A673 (cell line): Measurements from ENCODE around the gene PLCL1. TPM values are rescaled to one million over a fixed set of nuclear protein-coding genes. Genes with fewer than 3 reads are reported as not detected.

Experiments used
- BruUV-seq: library from RNA; stranded (reverse); fragments of 400-500 nt; replicated peaks from 2 replicates; lab custom pipeline; 2021; lab: Mats Ljungman, UMichigan
- CTCF ChIA-PET: fragments of 300-600 bp; sonication (Branson Sonifier 250); formaldehyde crosslinking; loops from one replicate; lab custom pipeline; 2022; ENCODE audit warnings: antibody characterized with exemption; lab: Charles Lee
- POLR2A ChIA-PET: fragments of 300-600 bp; sonication (Branson Sonifier 250); formaldehyde crosslinking; loops from one replicate; lab custom pipeline; 2022; ENCODE audit warnings: antibody characterized with exemption; ENCODE audit not compliant: low non-redundant PET; lab: Charles Lee
- DNase-seq: peaks from one replicate; pipeline ENCODE4 v3.0.0-alpha.2; 2015; ENCODE audit warnings: low spot score
- H3K27ac ChIP-seq: fragments of 200-600 bp; sonication (generic); 2 replicates; pipeline ENCODE4 v1.5.1; 2016; ENCODE audit warnings: mixed run types, low read depth, mild to moderate bottlenecking, mixed read lengths, antibody characterized with exemption, low read length; ENCODE audit not compliant: poor library complexity, severe bottlenecking
- H3K27me3 ChIP-seq: fragments of 200-600 bp; sonication (generic); replicated peaks from 2 replicates; pipeline ENCODE4 v1.6.1; 2017; ENCODE audit warnings: mixed run types, low read depth, mild to moderate bottlenecking, mixed read lengths, antibody characterized with exemption, low read length; ENCODE audit not compliant: insufficient read depth, poor library complexity
- H3K36me3 ChIP-seq: fragments of 200-600 bp; sonication (generic); 2 replicates; pipeline ENCODE4 v1.6.1; 2016; ENCODE audit warnings: mixed run types, mild to moderate bottlenecking, mixed read lengths, antibody characterized with exemption, low read length; ENCODE audit not compliant: insufficient read depth, poor library complexity, severe bottlenecking
- H3K4me1 ChIP-seq: fragments of 200-600 bp; sonication (generic); 2 replicates; pipeline ENCODE4 v1.6.1; 2017; ENCODE audit warnings: mixed run types, mild to moderate bottlenecking, mixed read lengths, antibody characterized with exemption, low read length; ENCODE audit not compliant: insufficient read depth, poor library complexity, severe bottlenecking
- H3K4me3 ChIP-seq: fragments of 200-600 bp; sonication (generic); 2 replicates; pipeline ENCODE4 v1.5.1; 2016; ENCODE audit warnings: low read depth, mixed run types, mild to moderate bottlenecking, mixed read lengths, low read length; ENCODE audit not compliant: poor library complexity, severe bottlenecking
- H3K9me3 ChIP-seq: fragments of 200-600 bp; sonication (generic); 2 replicates; pipeline ENCODE4 v1.6.1; 2016; ENCODE audit warnings: mixed run types, low read depth, mild to moderate bottlenecking, mixed read lengths, antibody characterized with exemption, low read length; ENCODE audit not compliant: poor library complexity, severe bottlenecking
- EZH2 ChIP-seq: fragments of 200-600 bp; sonication (generic); IDR thresholded peaks from 2 replicates; pipeline ENCODE4 v1.6.1; 2017; ENCODE audit warnings: borderline replicate concordance, low read depth, mild to moderate bottlenecking, mixed read lengths, antibody characterized with exemption, low read length; ENCODE audit not compliant: poor library complexity, severe bottlenecking
- intact Hi-C: fragments of 100-400 bp; cut with micrococcal nuclease; formaldehyde crosslinking; loops from one replicate; pipeline ENCODE4 v1.10.0; 2022; ENCODE audit not compliant: unreplicated experiment
- total RNA-seq: library from RNA; stranded (reverse); gene quantifications from 2 replicates; pipeline ENCODE4 v1.2.3, GENCODE V29; 2021
- TF ChIP-seq, protein P1 (sequence below): fragments of 300-800, 200-600 bp; sonication (generic); conservative IDR thresholded peaks from 2 replicates; pipeline ENCODE4 v1.5.1; 2017; ENCODE audit warnings: low read depth, mild to moderate bottlenecking, antibody characterized with exemption, low read length, moderate library complexity, mixed read lengths

PLCL1 gene
- total RNA-seq, 1 experiment from 2014 or later, result not detected

DNA sequence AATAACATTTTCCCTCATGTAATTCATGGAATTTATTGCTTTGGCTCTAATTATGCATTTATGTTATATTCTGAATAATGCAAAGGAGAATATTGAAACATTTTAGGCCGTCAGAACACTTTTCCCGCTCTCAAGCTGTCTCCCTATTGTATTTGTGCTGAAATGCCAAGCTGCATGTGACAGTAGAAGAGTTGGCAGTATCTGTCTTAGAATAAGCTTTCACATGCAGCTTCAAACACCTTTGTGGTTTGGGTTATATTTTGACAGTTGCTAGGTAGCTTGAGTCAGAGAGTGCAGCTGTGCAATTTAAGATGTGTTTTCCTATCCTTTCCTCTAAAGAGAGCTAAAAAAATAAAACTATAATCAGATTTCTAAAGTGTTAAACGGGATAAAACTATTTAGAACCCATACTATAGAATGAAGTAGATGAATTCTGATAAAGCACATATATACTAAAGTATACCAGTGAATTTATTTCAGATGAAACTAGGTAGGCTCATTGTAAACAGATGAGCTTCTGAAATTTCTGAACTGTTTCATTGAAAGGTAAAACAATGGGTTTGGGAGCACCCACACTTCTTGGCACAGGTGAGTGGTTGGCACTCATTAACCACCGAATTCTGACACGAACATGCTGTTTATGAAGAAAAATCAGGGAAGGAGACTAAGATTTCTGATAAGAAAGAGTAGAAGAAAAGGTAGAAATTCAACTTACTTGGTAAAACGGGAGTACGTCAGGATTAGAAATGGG, 43.4 kb downstream of the PLCL1 start:
- TF ChIP-seq EZH2, result no peak
- TF ChIP-seq, protein P1, sequence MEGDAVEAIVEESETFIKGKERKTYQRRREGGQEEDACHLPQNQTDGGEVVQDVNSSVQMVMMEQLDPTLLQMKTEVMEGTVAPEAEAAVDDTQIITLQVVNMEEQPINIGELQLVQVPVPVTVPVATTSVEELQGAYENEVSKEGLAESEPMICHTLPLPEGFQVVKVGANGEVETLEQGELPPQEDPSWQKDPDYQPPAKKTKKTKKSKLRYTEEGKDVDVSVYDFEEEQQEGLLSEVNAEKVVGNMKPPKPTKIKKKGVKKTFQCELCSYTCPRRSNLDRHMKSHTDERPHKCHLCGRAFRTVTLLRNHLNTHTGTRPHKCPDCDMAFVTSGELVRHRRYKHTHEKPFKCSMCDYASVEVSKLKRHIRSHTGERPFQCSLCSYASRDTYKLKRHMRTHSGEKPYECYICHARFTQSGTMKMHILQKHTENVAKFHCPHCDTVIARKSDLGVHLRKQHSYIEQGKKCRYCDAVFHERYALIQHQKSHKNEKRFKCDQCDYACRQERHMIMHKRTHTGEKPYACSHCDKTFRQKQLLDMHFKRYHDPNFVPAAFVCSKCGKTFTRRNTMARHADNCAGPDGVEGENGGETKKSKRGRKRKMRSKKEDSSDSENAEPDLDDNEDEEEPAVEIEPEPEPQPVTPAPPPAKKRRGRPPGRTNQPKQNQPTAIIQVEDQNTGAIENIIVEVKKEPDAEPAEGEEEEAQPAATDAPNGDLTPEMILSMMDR, result no peak
- BruUV-seq, result no TSS peak
- no peaks in the 10 kb centered on the region for H3K9me3 ChIP-seq
- intact Hi-C loops, result no loop called here
- DNase-seq, result no peak
- H3K36me3 ChIP-seq, result no peaks in the 10 kb centered on the region
- no peaks in the 10 kb centered on the region for H3K4me1 ChIP-seq
- ChIA-PET CTCF (no interaction called here), POLR2A (no interaction called here)
- no peak overlapping the region for H3K4me3 ChIP-seq
- no peak overlapping the region for H3K27ac ChIP-seq
- no peaks in the 10 kb centered on the region for H3K27me3 ChIP-seq

DNA sequence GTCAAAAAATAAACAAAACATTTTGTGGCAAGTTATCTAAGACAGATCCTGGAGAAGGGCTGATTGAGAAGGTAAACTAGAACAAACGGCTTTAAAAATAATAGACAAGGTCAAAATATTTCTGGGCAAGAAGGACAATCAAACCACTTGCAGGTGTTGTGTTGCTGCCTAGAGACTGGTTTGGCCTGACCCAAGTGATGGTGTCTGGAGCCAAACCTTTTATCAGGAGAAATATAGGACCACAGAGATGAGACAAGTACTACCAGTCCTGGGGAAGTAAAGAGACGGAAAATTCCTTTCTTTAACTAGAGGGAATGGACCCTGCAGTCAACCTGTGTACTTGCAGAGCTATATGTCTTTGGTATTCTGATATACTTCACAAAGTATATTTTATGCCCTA, 44.2 kb downstream of the PLCL1 start:
- TF ChIP-seq, protein P1, result no peak
- TF ChIP-seq EZH2, result no peak
- no peak for DNase-seq
- CTCF ChIA-PET, result no interaction called here
- Histone ChIP-seq H3K9me3 (no peaks in the 10 kb centered on the region), H3K4me3 (no peak overlapping the region), H3K36me3 (no peaks in the 10 kb centered on the region), H3K27ac (no peak overlapping the region), H3K4me1 (no peaks in the 10 kb centered on the region), H3K27me3 (no peaks in the 10 kb centered on the region)
- intact Hi-C loops, result no loop called here
- BruUV-seq, result no TSS peak
- POLR2A ChIA-PET, result no interaction called here

DNA sequence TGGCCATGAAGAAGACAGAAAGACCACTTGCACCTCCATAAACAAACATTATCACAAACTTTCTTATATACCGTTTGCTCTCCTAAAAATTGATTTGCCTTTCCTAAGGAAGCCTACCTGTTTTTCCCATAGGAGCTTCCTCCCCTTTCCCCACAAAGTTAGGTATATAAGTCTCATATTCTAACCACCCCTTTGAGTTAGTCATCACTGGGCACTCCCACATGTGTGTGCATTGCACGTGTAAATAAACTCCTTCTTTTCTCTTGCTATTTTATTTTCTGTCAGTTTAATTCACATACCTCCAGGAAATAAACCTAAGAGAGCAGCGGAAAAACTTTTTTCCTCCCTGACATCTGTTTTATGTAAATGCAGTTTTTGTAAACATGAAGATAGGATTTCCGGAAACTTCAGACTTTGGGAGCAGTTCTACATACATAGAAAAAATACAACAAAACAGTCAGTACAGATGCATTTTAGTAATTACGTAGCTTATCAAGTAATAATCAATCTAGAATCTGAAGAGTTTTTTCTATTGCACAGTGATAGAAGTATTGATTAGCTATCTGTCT, 46.6 kb downstream of the PLCL1 start:
- Histone ChIP-seq H3K4me3 (no peak overlapping the region), H3K4me1 (no peaks in the 10 kb centered on the region), H3K36me3 (no peaks in the 10 kb centered on the region), H3K27ac (no peak overlapping the region), H3K9me3 (no peaks in the 10 kb centered on the region), H3K27me3 (no peaks in the 10 kb centered on the region)
- no TSS peak for BruUV-seq
- TF ChIP-seq, protein P1, result no peak
- TF ChIP-seq EZH2, result no peak
- no peak for DNase-seq
- intact Hi-C loops, result no loop called here
- CTCF ChIA-PET, result interaction anchor here (0.6 kb wide), 1 partner anchor 447 kb away, joined by 7 read pairs; no protein-coding TSS in a partner anchor
- POLR2A ChIA-PET, result no interaction called here
